OCI-LY1 (cell line): Measurements from ENCODE around the gene MFAP3.

Experiments used
- H2AFZ ChIP-seq: fragments of 200-600 bp; sonication (generic), shearing (Covaris generic); 2 replicates; pipeline ENCODE4 v1.6.0; 2014; ENCODE audit warnings: antibody characterized with exemption, mild to moderate bottlenecking, low read length
- H3F3A ChIP-seq: fragments of 200-600 bp; sonication (generic), shearing (Covaris generic); 2 replicates; pipeline ENCODE4 v1.6.0; 2014; ENCODE audit warnings: mild to moderate bottlenecking, antibody characterized with exemption, low read length, moderate library complexity; ENCODE audit not compliant: insufficient read depth
- H3K27ac ChIP-seq: fragments of 200-600 bp; sonication (generic); 2 replicates; pipeline ENCODE4 v1.5.1; 2014; ENCODE audit warnings: low read length, mixed run types, mild to moderate bottlenecking, low read depth; ENCODE audit not compliant: poor library complexity, severe bottlenecking
- H3K27me3 ChIP-seq: fragments of 200-600 bp; sonication (generic); 2 replicates; pipeline ENCODE4 v1.6.0; 2014; ENCODE audit warnings: antibody characterized with exemption, mild to moderate bottlenecking, low read length, moderate library complexity; ENCODE audit not compliant: insufficient read depth
- H3K36me3 ChIP-seq: fragments of 200-600 bp; sonication (generic); 2 replicates; pipeline ENCODE4 v1.6.1; 2014; ENCODE audit warnings: mild to moderate bottlenecking, antibody characterized with exemption, low read length, moderate library complexity, mixed read lengths; ENCODE audit not compliant: insufficient read depth
- H3K4me1 ChIP-seq: fragments of 200-600 bp; sonication (generic); 2 replicates; pipeline ENCODE4 v1.5.1; 2014; ENCODE audit warnings: mild to moderate bottlenecking, low read length, moderate library complexity; ENCODE audit not compliant: insufficient read depth, severe bottlenecking
- H3K4me2 ChIP-seq: fragments of 200-600 bp; sonication (generic), shearing (Covaris generic); 2 replicates; pipeline ENCODE4 v1.6.1; 2014; ENCODE audit warnings: low read length
- H3K4me3 ChIP-seq: fragments of 200-600 bp; sonication (generic); 2 replicates; pipeline ENCODE4 v1.5.1; 2014; ENCODE audit warnings: low read length, low read depth, mild to moderate bottlenecking, mixed read lengths; ENCODE audit not compliant: poor library complexity, severe bottlenecking
- H3K79me2 ChIP-seq: fragments of 200-600 bp; shearing (Covaris generic); 2 replicates; pipeline ENCODE4 v1.6.1; 2016; ENCODE audit warnings: mixed run types, low read length, mixed read lengths; ENCODE audit not compliant: insufficient read depth
- H3K9ac ChIP-seq: fragments of 200-600 bp; sonication (generic), shearing (Covaris generic); 2 replicates; pipeline ENCODE4 v1.6.1; 2014; ENCODE audit warnings: mild to moderate bottlenecking, low read length, mixed read lengths
- H3K9me2 ChIP-seq: fragments of 200-600 bp; sonication (generic), shearing (Covaris generic); 2 replicates; pipeline ENCODE4 v1.6.1; 2014; ENCODE audit warnings: low read depth, mild to moderate bottlenecking, low read length, mixed read lengths
- H3K9me3 ChIP-seq: fragments of 200-600 bp; shearing (Covaris generic); 2 replicates; pipeline ENCODE4 v1.6.1; 2014; ENCODE audit warnings: low read length, mixed read lengths
- H4K20me1 ChIP-seq: fragments of 200-600 bp; sonication (generic), shearing (Covaris generic); 2 replicates; pipeline ENCODE4 v1.6.0; 2016; ENCODE audit warnings: mild to moderate bottlenecking, low read length; ENCODE audit not compliant: insufficient read depth
- CTCF ChIP-seq: fragments of 200-600 bp; sonication (generic), shearing (Covaris generic); IDR thresholded peaks from 2 replicates; pipeline ENCODE4 v1.5.1; 2017; ENCODE audit warnings: mild to moderate bottlenecking, antibody characterized with exemption, low read length, moderate library complexity, mixed read lengths
- EZH2 ChIP-seq: fragments of 200-600 bp; sonication (generic), shearing (Covaris generic); IDR thresholded peaks from 2 replicates; pipeline ENCODE4 v1.8.0; 2017; ENCODE audit warnings: borderline replicate concordance, mixed run types, mild to moderate bottlenecking, antibody characterized with exemption, low read length, moderate library complexity, mixed read lengths

MFAP3 gene

DNA sequence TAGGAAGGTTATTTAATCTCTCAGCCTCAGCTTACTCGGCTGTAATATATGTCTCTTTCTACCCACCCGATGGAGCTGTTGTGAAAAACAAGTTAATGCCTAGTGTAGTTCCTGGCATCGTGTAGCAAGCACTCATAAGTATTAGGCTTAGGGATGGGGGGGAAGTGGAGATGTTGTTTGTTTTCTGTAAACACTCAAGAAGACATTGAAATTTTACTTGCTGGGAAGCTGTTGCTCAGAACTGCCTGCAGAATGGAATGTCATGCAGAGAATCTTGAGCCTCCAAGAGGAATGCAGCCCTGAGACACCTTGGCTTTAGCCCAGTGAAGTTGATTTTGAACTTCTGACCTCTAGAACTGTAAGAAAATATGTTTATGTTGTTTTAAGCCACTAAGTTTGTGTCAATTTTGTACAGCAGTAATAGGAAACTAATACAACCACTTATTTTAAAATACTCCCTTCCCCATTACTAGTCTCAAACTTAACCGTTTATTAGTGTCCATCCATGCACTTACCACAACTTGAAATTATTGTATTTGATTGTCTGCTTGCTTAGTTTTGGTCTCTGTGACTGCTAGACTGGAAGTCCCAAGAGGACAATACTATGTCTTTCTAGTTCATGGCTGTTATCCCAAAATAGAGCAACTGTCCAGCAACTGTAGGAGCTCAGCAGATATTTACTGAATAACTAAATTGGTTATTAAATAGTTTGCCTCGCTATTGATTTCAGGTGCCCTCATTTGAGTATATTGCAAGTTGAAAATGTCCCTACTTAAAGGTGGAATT, 53.8 kb downstream of the MFAP3 start:
- no peaks in the 10 kb centered on the region for H3K9me2 ChIP-seq
- H3K36me3 ChIP-seq: no peaks in the 10 kb centered on the region
- no peaks in the 10 kb centered on the region for H3K79me2 ChIP-seq
- H3K4me3 ChIP-seq: no peak overlapping the region
- no peak overlapping the region for H3K4me2 ChIP-seq
- no peak overlapping the region for H3K27ac ChIP-seq
- H3K4me1 ChIP-seq: no peaks in the 10 kb centered on the region
- TF ChIP-seq CTCF (no peak), EZH2 (no peak)
- no peaks in the 10 kb centered on the region for H4K20me1 ChIP-seq
- H3K27me3 ChIP-seq: no peaks in the 10 kb centered on the region
- no peaks in the 10 kb centered on the region for H3K9me3 ChIP-seq
- H2AFZ ChIP-seq: no peak overlapping the region
- H3K9ac ChIP-seq: no peak overlapping the region
- H3F3A ChIP-seq: no peaks in the 10 kb centered on the region

DNA sequence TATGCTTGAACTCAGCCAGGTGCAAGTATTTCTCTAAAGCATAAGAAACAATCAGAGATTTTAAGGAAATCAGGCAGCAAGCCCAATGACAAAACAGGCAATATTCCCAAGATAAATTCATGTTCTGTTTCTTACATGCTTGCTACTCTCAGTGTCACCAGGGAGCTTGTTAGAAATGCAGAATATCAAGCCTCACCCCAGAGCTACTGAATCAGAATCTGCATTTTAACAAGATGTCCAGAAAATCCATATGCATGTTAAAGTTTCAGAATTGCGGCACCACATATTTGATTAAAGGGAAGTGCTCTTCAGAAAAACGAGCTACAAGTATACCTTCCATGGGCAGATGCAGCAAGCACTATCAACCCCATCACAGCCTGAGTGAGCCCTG, 54.4 kb downstream of the MFAP3 start:
- Histone ChIP-seq H2AFZ (no peak overlapping the region), H3K9me3 (no peaks in the 10 kb centered on the region), H3K4me1 (no peaks in the 10 kb centered on the region), H3K27ac (no peak overlapping the region), H3K79me2 (no peaks in the 10 kb centered on the region), H3F3A (no peaks in the 10 kb centered on the region), H3K36me3 (no peaks in the 10 kb centered on the region), H3K4me2 (no peak overlapping the region), H3K9ac (no peak overlapping the region), H3K9me2 (no peaks in the 10 kb centered on the region), H3K27me3 (no peaks in the 10 kb centered on the region), H4K20me1 (no peaks in the 10 kb centered on the region), H3K4me3 (no peak overlapping the region)
- TF ChIP-seq EZH2 (no peak), CTCF (no peak)

DNA sequence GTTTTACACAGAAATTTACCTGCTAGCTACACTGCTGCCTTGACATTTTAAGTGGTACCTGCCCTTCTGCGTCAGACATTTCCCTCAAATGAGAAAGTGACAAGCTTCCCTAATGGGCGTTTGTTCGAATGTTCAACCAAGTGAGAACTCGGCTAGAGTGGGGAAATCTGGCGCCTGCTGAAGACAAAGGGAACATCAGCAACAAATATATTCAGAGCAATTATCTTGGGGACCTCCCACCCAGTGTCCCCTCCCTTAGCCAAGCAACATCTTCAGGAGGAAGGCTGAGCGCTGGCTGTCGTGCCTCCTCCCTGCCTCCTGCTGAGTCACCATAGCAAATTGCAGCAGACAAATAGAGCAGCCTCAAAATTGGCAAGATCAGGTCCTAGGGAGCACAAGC, 57.1 kb downstream of the MFAP3 start:
- Histone ChIP-seq H3K27ac (no peak overlapping the region), H3K9me3 (no peaks in the 10 kb centered on the region), H2AFZ (no peak overlapping the region), H3K36me3 (no peaks in the 10 kb centered on the region), H3K9ac (no peak overlapping the region), H3K4me2 (no peak overlapping the region), H3K4me1 (no peaks in the 10 kb centered on the region), H3K79me2 (no peaks in the 10 kb centered on the region), H4K20me1 (no peaks in the 10 kb centered on the region), H3K4me3 (no peak overlapping the region), H3F3A (no peaks in the 10 kb centered on the region), H3K9me2 (no peaks in the 10 kb centered on the region), H3K27me3 (no peaks in the 10 kb centered on the region)
- TF ChIP-seq EZH2 (no peak), CTCF (no peak)
